ENCODE data around the gene GUCY1B1.

DNA sequence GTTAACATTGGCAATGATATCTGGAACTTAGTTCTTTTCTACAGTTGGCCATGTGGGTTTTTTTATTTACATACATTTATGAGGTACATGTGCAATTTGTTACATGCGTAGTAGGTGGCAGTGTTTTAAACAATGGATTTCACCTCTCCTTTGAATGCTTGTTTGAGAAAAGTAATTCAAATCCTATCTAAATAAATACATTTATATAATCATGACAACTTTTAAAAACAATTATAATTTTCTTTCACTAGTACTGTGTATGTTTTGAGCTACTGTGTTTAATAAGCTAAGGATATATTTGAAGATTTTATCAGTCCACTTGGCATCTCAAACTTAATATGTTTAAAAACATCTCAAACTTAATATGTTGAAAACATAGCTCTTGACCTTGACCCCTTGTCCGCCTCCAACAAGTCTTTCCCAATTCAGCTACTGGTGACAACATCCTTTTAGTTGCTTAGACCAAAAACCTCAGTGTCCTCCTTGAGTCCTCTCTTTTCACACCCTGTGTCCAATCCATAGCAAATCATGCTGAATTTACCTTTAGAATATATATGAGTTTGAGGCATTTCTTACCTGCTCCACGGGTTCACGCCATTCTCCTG is 14.5 kb downstream of the GUCY1B1 start:
- no peak for TF ChIP-seq CTCF (conservative IDR thresholded peaks at IDR 0.05; ENCODE audit: low read length)
- TF ChIP-seq EZH2phosphoT487 (IDR thresholded peaks at IDR 0.05; ENCODE audit: borderline replicate concordance, low read depth, low read length), result no peak

All from OCI-LY7 (cell line).